ENCODE results near the gene GCSAML.

- no peak for TF ChIP-seq CTCF (IDR thresholded peaks at IDR 0.05; ENCODE audit: low read length)
- no peak for TF ChIP-seq EZH2 (IDR thresholded peaks at IDR 0.05; ENCODE audit: borderline replicate concordance, low read length)
These were observed 10.4 kb upstream of the GCSAML start for GRCh38 chr1:247538561-247538960.
